HG02763 (cell line): Measurements from ENCODE around the gene TTF2.
"Not testable (repeated sequence)": the region's sequence is repeated elsewhere in the genome, so short reads cannot be mapped to it uniquely, and the experiment has no call there.

ENCODE experiments used
- ATAC-seq: cut with Tn5 transposase; IDR thresholded peaks from one replicate; pipeline ENCODE4 v1.9.1; 2021; ENCODE audit warnings: mild to moderate bottlenecking, moderate library complexity; ENCODE audit not compliant: unreplicated experiment

TTF2 gene

DNA sequence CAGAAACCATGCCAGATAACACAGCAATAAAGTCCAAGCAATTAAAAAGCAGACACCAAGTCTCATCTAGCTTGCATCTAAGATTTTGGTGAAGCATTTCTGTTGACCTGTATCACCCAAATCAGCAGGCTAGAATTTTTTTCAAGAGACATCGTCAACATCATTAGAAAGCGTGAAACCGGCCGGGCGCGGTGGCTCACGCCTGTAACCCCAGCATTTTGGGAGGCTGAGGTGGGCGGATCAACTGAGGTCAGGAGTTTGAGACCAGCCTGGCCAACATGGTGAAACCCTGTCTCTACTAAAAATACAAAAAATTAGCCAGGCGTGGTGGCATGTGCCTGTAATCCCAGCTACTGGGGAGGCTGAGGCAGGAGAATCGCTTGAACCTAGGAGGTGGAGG is 59.0 kb downstream of the TTF2 start:
- not testable (repeated sequence) for ATAC-seq

DNA sequence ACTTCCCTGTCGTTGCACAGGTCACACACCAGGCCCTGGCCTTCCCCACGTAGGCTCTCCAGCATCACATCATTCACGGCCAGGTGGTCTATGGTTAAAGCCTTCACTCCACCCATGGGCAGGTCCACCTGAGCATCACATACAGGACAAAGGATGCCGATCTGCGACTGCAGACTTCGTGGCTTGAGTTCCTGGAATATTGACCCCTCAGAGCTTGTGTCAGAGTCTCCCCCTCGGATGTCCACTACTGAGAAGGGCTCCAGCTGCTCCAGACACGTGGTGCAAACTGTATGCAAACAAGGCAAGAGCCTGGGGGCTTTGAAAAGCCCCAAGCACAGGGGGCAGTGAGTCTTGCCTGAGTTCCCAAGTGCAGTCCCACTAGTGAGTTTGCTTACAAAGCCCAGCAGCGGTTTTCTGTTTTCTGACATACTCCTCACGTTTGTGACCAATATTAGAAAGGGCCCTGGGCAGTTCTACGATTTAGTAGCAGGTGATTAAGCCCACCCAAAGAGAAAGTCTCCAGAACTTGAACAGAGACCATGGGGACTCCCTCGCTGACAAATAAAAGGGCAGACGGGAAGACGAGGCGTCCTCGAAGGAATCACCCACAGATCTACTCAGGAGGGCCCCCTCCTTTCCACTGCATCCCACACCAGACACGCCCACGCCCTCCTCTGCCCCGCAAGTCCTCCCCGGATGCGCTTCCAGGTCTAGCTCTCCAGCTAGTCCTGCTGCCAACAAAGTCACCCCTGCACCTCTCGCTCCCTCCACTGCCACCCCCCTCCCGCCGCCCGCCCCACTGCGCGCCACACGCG is 60.9 kb downstream of the TTF2 start:
- ATAC-seq = no peak

DNA sequence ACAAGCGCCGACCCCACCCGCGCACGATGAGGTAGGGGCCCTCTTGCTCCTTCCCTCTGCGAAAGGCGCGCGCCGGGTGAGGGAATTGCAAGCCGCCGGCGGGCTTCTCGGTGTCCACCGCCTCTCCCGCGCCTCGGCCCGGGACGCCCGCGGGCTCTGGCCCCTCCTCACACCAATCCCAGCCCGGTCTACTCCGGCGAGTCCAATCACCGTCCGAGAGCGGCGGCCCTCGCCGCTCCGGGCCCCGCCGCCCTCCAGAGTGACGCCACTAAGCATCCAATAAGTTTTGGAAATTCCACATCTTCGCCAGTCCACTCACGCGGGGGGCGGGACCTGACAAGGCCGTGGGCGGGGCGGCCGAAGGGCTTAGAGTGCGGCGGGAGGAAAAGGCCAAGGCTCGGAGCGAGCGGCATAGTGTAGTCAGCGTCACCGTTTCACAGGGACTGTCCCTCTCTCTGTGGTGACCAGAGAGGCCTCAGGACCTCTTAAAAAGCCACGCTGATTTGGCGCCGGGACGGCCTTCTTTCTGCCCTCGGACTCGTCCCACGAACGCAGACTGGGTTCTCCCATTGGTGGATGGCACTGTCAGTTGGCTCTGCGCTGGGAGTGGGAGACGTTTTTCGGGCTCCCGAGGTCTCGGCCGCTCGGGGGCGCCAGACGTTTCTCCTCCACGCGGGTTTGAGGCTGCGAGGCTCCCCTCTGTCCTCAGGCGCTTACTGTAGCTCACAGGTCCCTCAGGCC is 61.6 kb downstream of the TTF2 start, which contains the start of gene TRIM45:
Gene TRIM45 (minus strand): TSS at position 161 of the 741 bp plus-strand sequence. CDS start 548 bp downstream, outside the sequence.
- ATAC-seq = peak; percentile 93

DNA sequence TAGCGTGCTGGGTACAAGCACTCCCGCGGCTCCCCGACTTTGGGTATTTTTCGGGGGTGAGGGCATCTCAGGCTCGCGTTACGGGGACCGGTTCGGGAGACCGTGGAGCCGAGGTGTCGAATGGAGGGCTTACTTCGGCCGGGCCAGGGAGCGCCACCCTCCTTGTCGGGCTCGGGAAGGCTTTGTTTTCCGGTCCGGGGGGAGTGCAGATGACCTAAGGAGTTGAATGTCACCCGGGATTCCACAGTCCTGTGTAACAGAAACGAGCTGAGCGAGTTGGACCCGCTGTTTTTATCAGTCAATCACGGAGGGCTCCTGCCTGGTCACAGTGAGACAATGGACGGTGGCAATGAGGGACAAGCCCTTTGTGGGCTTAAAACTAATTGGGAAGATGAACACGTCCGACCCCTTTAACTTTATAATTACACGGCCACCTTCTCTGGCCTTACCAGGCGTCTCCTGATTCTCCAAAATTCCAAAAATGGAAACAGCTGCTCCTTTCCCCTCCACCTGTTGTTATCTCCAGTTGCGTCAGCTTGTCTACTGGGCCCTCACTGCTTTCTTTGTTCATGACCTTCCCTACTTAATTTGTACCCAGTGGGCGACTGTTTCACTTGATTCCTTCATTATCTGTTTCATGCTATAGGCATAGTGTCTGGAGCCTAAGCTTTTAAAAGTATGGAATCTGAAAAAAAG is 62.4 kb downstream of the TTF2 start:
- no peak for ATAC-seq

DNA sequence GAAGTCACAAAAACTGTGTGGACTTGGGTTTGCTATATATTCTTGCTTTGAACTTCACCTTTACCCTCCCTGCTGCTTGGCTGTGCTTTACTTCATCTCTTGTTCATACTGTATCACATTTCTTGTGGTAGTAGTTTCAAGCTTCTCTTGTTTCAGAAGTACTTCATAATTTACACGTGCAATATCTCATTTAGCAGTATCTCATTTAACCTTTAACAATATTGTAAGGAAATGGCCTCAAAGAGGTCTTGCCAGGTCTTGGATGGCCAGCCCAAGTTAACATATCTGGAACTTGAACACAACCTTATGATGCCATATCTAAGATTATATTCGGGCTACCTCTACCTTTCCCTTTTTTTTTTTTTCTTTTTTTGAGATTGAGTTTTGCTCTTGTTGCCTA is 63.1 kb downstream of the TTF2 start:
- no peak for ATAC-seq

DNA sequence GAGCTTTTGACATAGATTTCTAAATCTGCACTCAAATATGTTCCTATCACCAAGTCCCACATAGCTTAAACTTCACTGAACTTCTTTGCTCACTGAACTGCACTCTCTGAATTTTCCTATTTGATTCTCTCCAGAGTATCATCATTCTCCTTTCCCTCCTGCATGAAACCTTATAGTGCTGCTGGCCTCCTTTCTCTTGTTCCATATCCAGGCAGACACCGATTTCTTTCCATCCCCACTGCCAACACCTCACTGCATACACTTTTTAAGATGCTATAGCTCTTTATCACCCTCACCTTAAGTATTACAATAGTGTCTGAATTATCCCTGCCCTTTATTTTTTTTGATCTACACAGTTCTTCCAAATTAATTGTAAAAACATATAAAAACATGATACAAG is 64.5 kb downstream of the TTF2 start:
- ATAC-seq = no peak

DNA sequence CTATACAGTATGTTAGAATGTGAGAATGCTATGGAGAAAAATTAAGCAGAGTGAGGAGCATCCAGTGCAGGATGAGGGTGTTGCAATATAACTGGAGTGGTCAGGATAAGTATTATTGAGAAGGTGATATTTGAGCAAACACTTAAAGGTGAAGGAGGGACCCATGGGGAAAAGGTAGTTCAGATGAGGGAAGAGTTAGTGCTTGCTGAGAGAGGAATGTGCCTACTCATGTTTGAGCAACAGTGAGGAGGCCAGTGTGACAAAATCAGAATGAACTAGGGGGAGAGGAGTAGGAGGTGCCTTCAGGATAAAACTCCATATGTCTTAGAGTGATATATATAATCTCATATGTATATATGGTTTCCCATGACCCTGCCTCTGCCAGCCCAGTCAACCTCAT is 67.7 kb downstream of the TTF2 start:
- no peak for ATAC-seq

DNA sequence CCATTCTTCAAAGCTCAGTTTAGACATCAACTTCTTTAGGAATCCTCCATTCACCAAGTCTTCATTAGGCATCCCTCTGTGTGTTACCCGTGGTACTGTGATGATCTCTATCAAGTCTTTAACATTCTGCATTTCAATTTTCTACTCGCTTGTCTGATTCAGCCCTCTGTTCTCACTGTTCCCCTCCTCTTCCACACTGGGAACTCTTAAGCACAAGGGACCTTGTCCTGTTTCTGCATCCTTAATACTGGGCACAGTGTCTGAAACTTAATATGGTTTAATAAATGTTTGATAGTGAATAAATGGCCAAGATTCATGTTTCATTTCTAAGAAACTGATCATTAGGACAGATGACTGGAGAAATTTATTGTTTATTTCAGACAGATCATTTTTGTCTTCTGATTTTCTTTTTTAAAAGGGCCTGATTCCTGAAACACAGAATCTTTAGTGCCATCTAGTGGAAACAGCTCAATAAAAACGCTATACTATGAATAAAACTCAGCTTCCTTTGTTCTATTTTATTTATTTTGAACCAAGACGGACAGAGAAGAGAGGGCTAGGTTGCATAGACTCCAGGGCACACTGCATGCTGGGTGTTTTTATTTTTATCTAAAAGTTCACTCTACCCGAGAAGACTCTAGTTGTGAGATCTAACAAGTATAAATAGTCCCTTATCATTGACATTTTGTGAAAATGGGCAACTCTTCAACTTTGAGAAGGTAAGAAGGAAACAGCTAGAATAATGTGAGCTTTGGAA is 68.4 kb downstream of the TTF2 start:
- no peak for ATAC-seq

DNA sequence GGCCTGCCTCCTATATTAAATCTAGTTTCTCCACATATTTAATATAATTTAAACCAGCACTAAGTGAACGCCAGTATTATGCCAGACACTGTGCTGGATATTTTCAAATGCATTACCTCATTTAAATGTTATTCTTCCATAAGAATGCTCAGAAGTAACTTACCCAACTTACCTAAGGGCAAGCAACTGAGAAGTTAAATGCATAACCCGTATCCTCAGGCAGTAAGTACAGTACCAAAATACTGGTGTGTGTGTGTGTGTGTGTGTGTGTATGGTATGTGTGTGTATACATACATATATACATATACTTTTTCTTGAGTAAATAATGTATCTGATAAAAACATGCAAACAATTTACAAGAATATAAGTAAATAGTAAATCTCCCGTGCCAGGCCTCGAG is 70.4 kb downstream of the TTF2 start:
- no peak for ATAC-seq

DNA sequence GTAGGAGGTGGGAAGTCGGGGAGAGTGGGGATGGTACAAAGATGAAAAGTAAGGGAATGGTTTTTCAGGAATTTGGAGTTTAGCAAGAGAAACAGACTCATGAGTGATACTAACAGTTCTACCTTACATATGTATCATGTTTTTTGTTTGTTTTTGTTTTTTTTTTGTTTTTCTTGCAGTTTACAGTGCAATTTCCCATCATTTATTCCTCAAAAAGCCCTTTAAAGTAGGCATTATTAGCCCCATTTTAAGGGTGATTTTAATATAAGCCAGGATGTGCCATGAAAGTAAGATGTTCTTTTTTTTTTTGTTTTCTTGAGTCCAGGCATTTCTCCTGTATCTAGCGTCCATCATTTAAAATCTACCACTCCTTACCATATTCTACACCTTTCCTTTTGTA is 75.2 kb downstream of the TTF2 start:
- no peak for ATAC-seq

DNA sequence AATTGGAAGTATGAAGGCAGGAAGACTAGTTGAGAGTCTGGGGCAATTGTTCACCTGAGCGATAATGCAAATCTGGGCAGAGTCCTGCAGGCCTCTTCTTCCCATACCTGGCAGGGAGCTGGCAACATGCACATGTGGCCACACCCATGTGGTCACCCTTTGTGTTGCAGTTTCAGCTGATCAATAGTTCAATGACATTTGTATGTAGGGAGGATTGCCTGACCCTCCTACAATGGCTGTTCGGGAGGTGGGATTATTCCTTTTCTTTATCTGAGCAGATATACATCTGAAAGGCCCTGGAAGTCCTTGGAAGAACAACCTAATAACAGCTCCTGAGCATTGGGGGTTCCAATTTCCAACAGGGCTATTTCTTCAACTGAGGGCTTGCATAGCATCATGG is 76.6 kb downstream of the TTF2 start:
- ATAC-seq = no peak

DNA sequence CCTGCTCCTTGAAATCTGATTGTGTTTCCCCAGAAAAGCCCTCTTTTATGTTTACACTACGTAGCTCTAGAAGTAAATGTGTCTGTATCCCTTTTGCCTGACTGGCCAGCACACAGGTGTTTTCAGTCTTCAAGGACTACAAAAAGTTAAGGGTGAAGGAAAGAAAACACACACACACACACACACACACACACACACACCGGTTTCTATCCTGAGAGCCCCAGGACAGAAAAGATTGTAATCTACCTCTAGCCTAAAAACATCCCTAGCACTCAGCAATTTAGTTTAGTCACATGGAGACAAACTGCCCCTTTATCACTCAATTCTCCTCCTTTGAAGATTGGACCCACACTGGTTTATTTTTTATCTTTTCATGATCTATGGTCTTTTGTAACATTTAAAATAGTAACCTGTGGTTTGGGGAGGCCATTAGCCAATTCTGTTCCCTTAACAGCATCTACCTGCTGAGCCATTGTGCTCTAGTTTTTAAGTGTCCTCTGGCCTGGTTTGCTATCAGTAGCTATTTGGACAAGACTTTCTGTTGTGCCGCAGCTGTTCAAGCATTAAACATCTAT is 77.2 kb downstream of the TTF2 start:
- no peak for ATAC-seq

DNA sequence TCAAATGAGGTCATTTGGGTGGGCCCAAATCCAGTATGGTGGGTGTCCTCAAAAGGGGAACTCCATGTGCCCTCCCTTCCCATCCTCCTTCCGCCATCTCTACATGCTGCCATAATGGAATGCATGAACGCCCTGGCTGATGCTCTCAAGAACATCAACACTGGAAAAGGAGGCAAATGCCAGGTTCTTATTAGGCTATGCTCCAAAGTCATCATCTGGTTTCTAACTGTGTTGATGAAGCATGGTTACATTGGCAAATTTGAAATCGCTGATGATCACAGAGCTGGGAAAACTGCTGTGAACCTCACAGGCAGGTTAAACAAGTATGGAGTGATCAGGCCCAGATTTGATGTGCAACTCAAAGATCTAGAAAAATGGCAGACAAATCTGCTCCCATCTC is 78.0 kb downstream of the TTF2 start:
- ATAC-seq = no peak

DNA sequence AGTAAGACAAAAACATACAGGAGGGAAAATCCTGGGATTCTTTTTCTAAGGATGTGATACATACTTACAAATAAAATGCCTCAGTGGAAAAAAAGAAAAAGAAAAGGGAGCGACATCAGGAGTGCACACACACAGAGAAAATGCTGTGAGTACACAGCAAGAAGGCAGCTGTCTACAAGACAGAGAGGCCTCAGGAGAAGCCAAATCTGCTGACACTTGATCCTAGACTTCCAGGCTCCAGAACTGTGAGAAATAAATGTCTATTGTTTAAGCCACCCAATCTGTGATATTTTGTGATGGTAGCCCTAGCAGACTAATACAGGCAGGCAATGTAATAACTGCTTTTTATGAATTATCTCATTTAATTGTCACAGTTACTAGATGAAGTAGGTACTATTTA is 78.4 kb downstream of the TTF2 start:
- ATAC-seq = no peak

DNA sequence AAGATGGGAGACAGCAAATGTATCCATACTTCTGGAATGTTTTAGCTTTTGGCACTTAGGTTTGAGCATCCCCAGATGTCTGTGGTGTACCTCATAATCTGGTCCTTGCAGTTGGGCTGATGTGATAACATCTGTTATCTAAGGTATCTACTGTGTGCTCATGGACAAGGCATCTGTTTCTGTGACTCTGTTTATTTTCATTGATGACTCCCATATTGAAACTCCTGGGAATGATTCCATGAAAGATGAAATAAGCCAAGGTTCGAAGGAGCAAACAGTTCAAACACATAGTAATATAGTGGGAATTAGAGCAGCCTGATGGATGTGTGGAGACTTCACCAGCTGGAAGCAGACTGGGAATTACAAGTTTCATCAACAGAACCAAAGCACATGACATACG is 82.1 kb downstream of the TTF2 start:
- no peak for ATAC-seq

DNA sequence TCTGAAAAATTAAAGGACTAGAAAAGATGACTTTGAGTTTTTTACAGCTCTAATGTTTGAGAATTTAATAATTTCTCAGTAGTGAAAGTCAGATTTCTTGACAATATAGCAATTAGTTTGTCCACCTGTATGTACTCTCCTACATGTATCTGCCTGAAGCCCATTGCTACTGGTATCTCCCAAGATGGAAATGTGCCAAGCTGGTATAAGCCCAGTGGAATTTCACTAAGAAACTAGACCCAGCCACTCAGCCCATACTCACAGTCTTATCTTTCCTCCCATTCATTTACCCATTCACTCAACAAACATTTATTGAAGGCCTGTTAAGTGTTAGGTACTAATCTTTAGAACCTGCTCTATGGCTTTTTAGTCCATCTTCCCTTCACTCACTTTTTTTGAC is 83.0 kb downstream of the TTF2 start:
- ATAC-seq = no peak

DNA sequence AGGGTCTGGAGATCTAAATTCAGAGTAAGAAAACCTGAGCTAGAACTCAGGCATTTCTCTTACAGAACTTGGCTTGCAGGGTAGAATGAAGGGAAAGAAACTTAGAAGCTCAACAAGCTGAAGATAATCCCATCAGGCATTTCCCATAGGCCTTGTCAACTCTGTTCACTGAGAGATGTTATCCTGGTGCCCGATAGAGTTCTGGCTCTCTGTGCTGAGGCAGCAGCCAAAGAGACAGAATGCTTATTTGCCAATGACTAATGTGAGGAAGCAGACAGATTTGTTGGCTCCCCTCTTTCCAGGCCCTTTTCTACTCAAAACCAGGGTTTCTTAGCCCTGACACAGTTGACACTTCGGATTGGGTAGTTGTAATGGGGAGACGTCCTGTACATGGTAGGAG is 83.7 kb downstream of the TTF2 start:
- no peak for ATAC-seq

DNA sequence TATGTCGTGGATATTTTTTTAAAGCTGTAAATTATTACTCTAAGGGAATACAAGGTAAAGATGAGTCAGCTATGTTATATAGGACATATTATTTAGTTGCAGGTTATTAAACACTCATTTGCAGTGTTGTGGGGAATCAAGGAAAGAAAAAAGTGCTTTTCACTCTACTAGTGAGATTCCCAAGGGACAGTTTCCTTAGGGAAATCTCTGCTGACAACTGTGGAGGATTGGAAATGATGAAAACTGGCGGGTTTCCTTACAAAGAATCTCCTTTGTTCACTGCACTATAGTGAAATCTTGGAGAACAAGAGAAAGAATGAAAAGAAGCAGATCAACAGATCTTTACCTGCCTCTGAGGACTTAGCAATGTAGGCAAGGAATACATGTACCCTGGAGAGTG is 85.9 kb downstream of the TTF2 start:
- ATAC-seq = no peak

DNA sequence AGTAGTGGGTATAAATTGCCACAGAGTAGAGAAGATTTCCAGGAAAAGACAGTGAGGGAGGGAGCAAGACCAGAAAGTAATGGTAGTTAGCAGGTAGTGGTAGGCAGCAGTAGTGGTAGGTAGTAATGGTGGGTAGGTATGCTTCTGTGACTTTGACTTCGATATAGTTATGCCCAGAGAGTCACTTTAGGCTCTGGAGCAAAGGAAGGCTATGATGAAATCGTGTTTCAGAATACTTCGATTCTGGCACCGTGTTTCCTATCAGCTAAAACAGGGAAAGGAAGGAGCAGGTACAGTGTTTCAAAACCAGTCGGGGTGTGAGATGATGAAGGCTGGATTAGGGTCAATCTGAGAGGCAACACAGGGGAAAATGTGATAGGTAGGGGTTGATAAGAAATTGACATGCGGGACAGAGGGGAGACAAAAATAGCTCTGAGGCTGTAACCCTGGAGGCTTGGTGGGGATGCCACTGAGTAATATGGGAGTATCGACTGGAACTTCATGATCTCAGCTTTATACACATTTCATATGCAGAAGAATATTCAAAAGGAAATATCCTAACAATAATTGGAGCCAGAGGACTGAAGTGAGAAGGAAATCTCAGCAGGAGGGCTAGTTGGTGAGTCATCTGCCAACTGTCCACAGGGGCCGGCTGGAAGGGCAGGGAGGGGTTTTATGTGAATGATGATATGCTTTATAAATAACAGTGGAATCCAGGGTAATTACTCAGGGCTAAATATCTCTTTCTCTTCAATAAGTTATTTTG is 86.6 kb downstream of the TTF2 start:
- no peak for ATAC-seq

DNA sequence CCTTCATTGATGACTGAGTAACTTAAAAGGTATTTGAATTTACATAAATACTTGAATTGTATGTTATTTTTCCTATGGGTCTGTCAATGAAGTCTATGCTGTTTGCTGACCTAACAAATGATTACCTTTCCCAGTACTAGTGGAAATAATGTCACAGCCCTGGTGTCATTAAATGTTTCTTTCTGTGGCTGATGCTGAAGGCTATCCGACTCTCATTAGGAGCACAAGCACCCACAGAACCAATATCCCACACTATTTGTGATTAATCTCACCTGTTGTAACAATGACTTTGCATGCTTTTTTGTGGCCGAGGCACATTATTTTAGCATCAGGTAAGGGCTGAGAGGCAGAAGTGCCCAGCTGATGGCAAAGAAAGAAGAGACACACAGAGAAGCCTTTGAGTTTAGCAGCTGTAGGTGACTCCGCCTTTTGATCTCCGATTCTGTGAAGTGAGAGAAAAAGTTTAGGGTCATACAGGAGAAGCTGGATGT is 87.3 kb downstream of the TTF2 start:
- no peak for ATAC-seq
